Ovary (tissue), 3 donors: ENCODE data around the gene PEX7.
"Not testable (repeated sequence)": the region's sequence is repeated elsewhere in the genome, so short reads cannot be mapped to it uniquely, and the experiment has no call there.

Experiments
- CTCF ChIP-seq, 3 donors: fragments of 450-650 bp in 2 of 3; fragments of 200-600 bp in 1 of 3; IDR thresholded peaks; one replicate each; pipeline versions ENCODE4 v1.5.1 to v1.8.0; 2016 to 2022; ENCODE audit warnings: antibody characterized with exemption in 3 of 3, mild to moderate bottlenecking in 1 of 3
- EP300 ChIP-seq: sonication (generic); formaldehyde crosslinking; IDR thresholded peaks from one replicate; pipeline ENCODE4 v1.6.1; 2017; ENCODE audit warnings: antibody characterized with exemption
- POLR2A ChIP-seq: fragments of 450-650 bp; IDR thresholded peaks from one replicate; pipeline ENCODE4 v1.6.1; 2017; ENCODE audit warnings: antibody characterized with exemption, mild to moderate bottlenecking, moderate library complexity
- donor health status: DM: no; HTN: no; CAD: no.

DNA sequence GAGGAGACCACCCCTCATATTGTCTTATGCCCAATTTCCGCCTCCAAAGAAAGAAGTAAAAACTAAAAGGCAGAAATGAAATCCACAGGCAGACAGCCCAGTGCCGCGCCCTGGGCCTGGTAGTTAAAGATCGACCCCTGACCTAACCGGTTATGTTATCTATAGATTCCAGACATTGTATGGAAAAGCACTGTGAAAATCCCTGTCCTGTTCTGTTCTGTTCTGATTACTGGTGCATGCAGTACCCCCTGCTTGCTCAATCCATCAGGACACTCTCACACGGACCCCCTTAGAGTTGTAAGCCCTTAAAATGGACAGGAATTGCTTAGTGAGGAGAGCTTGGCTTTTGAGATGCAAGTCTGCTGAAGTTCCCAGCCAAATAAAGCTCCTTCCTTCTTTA lies 137.5 kb downstream of the PEX7 start:
- TF ChIP-seq CTCF (IDR thresholded peaks at IDR 0.05); POLR2A; EP300: not testable (repeated sequence)
